HG03571 (cell line): ENCODE results near the gene GREB1.

ENCODE experiments used
- ATAC-seq: cut with Tn5 transposase; IDR thresholded peaks from one replicate; pipeline ENCODE4 v1.9.1; 2021; ENCODE audit not compliant: unreplicated experiment

The GREB1 gene

GRCh38 chr2:11558214-11558886 is 24.5 kb downstream of the GREB1 start:
- no peak for ATAC-seq

- ATAC-seq = no peak
Observed at GRCh38 chr2:11559066-11559785, 25.4 kb downstream of the GREB1 start.

GRCh38 chr2:11559786-11560155 is 25.9 kb downstream of the GREB1 start:
- no peak for ATAC-seq

- no peak for ATAC-seq
Observed at GRCh38 chr2:11560806-11561205, 27.0 kb downstream of the GREB1 start.

GRCh38 chr2:11562011-11562410 is 28.2 kb downstream of the GREB1 start:
- no peak for ATAC-seq

DNA sequence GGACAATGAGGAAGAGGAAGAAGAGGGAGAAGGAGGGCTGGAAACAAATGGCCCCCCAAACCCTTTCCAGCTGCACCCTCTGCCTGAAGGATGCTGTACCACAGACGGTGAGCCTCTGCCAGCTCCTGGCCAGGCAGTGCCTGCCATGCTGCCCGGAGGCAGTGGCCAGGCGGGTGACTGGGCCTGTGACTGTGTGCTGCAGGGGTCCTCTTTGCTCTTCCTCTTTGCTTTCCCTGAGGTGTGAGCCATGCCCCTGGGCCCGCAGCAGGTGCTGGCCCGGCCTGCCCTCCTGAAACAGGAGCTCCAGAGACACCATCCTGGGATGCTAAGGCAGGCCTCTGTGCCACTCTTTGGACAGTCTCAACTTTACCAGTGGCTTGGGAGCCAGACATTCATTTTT is 28.6 kb downstream of the GREB1 start:
- ATAC-seq = no peak

DNA sequence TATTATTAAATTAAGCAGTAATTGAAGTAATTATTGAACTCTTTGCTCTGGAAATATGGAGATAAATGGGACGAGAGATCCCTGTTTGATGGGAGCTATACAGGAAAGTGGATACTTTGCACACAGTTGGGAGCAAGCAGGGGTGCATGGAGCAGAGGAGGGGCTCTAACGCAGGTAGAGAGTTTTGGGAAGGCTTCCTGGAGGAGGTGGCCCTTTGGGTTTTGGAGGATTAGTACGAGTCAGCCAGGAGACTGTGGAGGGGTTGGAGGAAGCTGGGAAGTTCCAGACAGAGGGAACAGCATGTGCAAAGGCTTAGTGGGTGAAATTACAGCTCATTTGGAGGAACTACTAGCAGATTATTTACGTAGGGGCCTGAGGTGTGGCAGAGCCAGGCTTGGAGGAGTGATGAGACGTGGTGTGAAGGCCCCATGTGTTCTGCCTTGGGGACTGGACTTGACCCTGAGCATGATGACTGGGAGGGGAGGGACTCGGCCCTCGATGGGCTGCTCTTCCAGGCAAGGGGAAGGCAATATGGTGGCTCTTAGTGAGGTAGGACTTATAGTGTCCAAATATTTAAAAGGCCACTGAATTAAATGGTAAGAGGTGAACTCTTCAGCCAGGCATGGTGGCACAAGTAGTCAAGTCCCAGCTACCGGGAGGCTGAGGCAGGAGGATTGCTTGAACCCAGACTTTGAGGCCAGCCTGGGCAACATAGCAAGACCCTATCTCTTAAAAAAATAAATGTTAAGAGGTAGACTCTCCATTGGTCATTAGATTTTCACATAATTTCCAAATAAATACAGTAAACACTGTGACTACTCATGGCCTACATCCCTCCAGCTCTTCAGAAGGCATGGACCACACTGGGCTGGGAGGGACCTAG is 30.2 kb downstream of the GREB1 start:
- no peak for ATAC-seq

DNA sequence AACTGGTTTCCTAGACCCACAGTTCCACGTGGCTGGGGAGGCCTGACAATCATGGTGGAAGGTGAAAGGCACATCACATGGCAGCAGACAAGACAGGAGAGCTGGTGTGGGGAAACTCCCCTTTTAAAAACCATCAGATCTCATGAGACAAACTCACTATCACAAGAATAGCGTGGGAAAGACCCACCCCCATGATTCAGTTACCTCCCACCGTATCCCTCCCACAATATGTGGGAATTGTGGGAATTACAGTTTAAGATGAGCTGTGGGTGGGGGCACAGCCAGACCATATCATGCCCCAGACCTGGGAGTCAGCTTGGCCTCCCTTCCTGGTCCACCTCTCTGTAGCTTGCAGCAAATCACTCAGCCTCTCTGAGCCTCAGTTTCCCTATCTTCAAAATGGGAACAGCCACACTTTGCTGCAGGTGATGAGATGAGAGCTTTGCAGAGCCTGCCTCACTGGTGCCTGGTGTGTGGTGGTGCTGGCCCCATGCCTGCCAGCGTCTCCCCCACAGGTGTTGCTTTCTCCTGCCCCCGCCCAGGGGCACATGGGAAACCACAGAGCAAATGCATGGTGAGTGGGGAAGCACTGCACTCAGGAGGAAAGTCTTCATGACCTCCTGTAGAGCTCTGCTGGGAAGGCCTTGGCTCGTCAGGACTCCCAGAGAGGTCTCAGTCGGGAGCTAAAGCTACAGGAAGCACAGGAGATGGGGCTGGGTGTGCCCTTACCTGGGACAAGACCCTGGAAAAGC is 31.1 kb downstream of the GREB1 start:
- ATAC-seq = no peak

GRCh38 chr2:11566383-11566782 is 32.5 kb downstream of the GREB1 start:
- ATAC-seq = no peak

DNA sequence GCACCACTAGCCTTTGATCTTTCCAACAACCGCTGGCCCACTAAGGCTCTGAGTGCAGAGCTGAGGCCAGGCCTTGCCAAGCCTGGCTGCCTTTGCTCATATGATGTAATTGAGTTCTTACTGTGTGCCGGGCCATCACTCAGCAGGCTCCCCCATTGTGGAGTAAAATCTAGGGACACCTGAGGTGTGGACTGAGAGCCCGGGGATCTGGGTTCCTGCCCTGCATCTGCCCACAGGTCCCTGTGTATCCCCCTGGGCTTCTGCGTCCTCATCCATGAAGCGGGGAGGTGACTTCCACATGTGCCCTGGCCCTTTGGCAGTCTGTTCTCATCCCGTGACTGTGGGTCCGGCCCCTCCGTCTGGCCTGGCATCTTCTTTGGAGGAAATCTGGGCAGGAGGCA is 33.8 kb downstream of the GREB1 start:
- no peak for ATAC-seq

DNA sequence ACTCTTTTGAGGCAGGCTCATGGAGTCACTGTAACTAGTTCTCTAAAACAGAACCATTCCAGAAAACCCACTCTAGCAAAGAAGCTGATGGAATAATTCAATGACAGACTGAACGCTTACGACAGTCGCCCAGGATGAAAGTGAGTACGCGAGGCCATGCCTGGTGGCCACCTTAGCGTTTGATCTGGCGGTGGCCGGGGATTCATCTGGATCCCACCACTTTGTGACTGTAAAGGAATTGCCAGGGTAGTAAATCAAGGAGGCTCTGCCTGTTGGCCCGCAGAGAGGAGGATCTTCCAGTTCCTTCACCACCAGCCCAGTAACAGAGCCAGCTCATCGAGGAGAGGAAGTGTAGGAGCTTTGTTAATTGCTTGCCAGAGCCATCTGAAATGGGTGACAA is 34.6 kb downstream of the GREB1 start:
- ATAC-seq = no peak

GRCh38 chr2:11569636-11570035 is 35.8 kb downstream of the GREB1 start:
- no peak for ATAC-seq

DNA sequence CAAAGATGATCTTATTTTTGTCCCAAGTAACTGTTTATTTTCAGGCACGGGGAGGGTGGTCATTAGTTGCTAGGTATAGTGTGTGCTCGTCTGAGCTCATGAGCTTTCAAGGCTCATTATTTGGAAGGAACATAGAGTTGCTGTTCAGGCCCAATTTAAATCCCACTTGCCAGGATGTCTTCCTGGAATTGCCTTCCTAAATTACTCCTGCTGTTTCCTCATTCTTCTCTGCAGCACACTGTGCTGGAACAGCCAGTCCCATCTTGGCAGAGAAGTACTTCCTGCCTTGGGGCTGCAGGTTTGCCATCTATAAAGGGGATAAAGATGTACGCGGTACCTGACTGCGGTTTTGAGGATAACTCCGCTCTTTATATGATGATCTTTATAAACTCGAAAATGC is 37.3 kb downstream of the GREB1 start:
- ATAC-seq = no peak

GRCh38 chr2:11572996-11573395 is 39.2 kb downstream of the GREB1 start:
- no peak for ATAC-seq

DNA sequence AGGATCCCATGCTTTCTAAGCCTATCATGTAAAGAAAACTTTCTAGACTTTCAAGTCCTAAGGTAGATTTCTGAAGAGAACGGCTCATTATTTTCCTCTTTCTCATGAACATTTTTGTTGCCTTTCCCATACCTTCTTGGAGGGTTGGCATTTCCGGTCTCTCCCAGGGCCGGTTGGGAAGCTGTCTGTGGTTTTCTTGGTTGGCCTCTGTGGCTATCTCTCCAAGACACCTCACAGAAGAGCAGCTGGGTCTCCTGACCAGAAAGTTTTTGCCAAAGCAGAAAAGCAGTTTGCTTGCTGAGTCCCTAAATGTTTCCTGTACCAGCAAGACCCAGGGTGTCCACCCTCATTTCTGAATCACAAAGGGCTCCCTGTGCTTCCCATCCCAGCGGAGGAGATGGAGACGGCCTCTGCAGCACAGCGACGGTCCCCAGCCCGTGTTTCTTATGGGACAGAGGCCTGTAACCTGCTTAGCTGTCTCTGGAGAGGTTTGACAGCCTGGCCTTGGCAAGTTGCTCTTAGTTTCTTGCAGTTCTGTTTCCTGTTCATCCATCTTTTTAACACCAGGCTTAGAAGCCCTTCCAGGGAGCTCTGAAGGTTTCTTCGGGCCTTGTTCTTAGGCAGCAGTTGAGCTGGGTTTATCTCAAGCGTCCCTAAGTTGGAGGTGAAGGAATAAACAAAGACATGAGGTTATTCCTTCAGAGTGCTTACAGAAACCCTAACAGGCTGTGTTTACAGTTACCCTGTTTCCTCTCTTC is 39.8 kb downstream of the GREB1 start:
- ATAC-seq = no peak

GRCh38 chr2:11574176-11575046 is 40.6 kb downstream of the GREB1 start:
- no peak for ATAC-seq

- ATAC-seq = no peak
Observed at GRCh38 chr2:11576398-11576797, 42.6 kb downstream of the GREB1 start.

- ATAC-seq = no peak
Observed at GRCh38 chr2:11577101-11577883, 43.4 kb downstream of the GREB1 start.
